Activated naive CD4-positive, alpha-beta T cell (primary cell): ENCODE data around the gene MAML3.
"Not testable (repeated sequence)": the region's sequence is repeated elsewhere in the genome, so short reads cannot be mapped to it uniquely, and the experiment has no call there.

Experiments
- DNase-seq, 4 experiments: peaks; one replicate each; lab custom pipeline; 2025; lab: John Stamatoyannopoulos, UW

Gene MAML3

GRCh38 chr4:139728146-139728545, 425.8 kb downstream of the MAML3 start:
- no peak for DNase-seq

GRCh38 chr4:139726615-139727014, 427.4 kb downstream of the MAML3 start:
- no peak for DNase-seq

GRCh38 chr4:139725236-139725635, 428.7 kb downstream of the MAML3 start:
- DNase-seq = no peak

GRCh38 chr4:139721789-139722188, 432.2 kb downstream of the MAML3 start:
- no peak for DNase-seq

- no peak for DNase-seq
Measured at GRCh38 chr4:139720806-139721205, 433.2 kb downstream of the MAML3 start.

GRCh38 chr4:139719381-139720101, 434.4 kb downstream of the MAML3 start:
- DNase-seq = no peak

GRCh38 chr4:139718833-139719232, 435.2 kb downstream of the MAML3 start:
- DNase-seq = no peak

GRCh38 chr4:139718358-139718757, 435.6 kb downstream of the MAML3 start:
- DNase-seq = no peak

GRCh38 chr4:139715746-139716391, 438.1 kb downstream of the MAML3 start:
- DNase-seq = no peak

- DNase-seq = no peak
Measured at GRCh38 chr4:139712882-139713281, 441.1 kb downstream of the MAML3 start.

- DNase-seq = no peak
Measured at GRCh38 chr4:139711461-139711860, 442.5 kb downstream of the MAML3 start.

GRCh38 chr4:139710073-139710472, 443.9 kb downstream of the MAML3 start:
- DNase-seq = no peak

GRCh38 chr4:139709660-139710059, 444.3 kb downstream of the MAML3 start:
- no peak for DNase-seq

GRCh38 chr4:139704915-139705485, 449.0 kb downstream of the MAML3 start:
- no peak for DNase-seq

GRCh38 chr4:139700568-139700967, 453.4 kb downstream of the MAML3 start:
- no peak for DNase-seq

- DNase-seq = not testable (repeated sequence)
Measured at GRCh38 chr4:139698167-139698925, 455.6 kb downstream of the MAML3 start.

- DNase-seq = no peak
Measured at GRCh38 chr4:139696491-139696890, 457.5 kb downstream of the MAML3 start.

- no peak for DNase-seq
Measured at GRCh38 chr4:139694522-139695107, 459.4 kb downstream of the MAML3 start.

GRCh38 chr4:139692309-139693012, 461.5 kb downstream of the MAML3 start:
- DNase-seq = no peak

- no peak for DNase-seq
Measured at GRCh38 chr4:139690419-139690818, 463.6 kb downstream of the MAML3 start.

- DNase-seq = no peak
Measured at GRCh38 chr4:139689093-139689722, 464.8 kb downstream of the MAML3 start.
